GM12874 (cell line): Measurements from ENCODE around the gene PTK7.

Experiments used
- CTCF ChIP-seq: IDR thresholded peaks from 2 replicates; pipeline ENCODE4 v1.5.1; 2011; ENCODE audit warnings: low read depth, mild to moderate bottlenecking, control low read depth, low read length, moderate library complexity; ENCODE audit not compliant: insufficient read depth

PTK7 gene

GRCh38 chr6:43127180-43127579 lies 51.1 kb downstream of the PTK7 start:
- no peak for TF ChIP-seq CTCF

- no peak for TF ChIP-seq CTCF
Observed at GRCh38 chr6:43127877-43128276, 51.8 kb downstream of the PTK7 start.

- no peak for TF ChIP-seq CTCF
Observed at GRCh38 chr6:43128926-43129325, 52.8 kb downstream of the PTK7 start.

GRCh38 chr6:43129434-43130194 lies 53.5 kb downstream of the PTK7 start:
- peak; percentile 55 for TF ChIP-seq CTCF

- TF ChIP-seq CTCF, result no peak
Observed at GRCh38 chr6:43130429-43130828, 54.3 kb downstream of the PTK7 start.

- TF ChIP-seq CTCF, result no peak
Observed at GRCh38 chr6:43138267-43138666, 62.2 kb downstream of the PTK7 start.

- no peak for TF ChIP-seq CTCF
Observed at GRCh38 chr6:43141644-43142043, 65.5 kb downstream of the PTK7 start.
